Measurements from ENCODE around the gene RPS23.

Gene RPS23

DNA sequence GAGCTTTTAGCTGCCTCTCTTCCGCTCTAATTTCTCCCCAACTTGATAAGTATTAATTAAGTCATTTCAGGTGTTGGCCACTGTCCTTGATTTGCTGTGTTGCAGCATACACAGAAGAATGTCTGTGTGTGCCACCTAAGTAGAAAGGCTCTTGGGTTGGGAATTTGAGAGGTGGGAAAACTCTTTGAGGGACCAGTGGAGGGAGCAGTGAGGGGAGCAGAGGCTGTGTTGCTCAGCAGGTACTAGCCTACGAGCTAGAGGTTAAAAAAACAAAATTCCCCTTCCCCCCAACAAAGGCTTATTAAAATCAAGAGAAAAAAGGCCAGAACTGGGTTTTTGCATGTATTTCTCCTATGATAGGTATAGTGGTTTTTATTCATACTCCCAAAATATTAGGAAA, 20.9 kb downstream of the RPS23 start:
- ChIA-PET POLR2A (no interaction called here), CTCF (interaction anchor here (1.0 to 2.0 kb wide), 5 partner anchors 10 to 750 kb away, joined by 3 to 4 read pairs (median 3); no protein-coding TSS in a partner anchor)
- TF ChIP-seq, protein P1, sequence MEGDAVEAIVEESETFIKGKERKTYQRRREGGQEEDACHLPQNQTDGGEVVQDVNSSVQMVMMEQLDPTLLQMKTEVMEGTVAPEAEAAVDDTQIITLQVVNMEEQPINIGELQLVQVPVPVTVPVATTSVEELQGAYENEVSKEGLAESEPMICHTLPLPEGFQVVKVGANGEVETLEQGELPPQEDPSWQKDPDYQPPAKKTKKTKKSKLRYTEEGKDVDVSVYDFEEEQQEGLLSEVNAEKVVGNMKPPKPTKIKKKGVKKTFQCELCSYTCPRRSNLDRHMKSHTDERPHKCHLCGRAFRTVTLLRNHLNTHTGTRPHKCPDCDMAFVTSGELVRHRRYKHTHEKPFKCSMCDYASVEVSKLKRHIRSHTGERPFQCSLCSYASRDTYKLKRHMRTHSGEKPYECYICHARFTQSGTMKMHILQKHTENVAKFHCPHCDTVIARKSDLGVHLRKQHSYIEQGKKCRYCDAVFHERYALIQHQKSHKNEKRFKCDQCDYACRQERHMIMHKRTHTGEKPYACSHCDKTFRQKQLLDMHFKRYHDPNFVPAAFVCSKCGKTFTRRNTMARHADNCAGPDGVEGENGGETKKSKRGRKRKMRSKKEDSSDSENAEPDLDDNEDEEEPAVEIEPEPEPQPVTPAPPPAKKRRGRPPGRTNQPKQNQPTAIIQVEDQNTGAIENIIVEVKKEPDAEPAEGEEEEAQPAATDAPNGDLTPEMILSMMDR (IDR thresholded peaks at IDR 0.05; ENCODE audit: control extremely low read depth, extremely low read depth, low read depth, missing control alignments): no peak
- DNase-seq (ENCODE audit: extremely low spot score): no peak

DNA sequence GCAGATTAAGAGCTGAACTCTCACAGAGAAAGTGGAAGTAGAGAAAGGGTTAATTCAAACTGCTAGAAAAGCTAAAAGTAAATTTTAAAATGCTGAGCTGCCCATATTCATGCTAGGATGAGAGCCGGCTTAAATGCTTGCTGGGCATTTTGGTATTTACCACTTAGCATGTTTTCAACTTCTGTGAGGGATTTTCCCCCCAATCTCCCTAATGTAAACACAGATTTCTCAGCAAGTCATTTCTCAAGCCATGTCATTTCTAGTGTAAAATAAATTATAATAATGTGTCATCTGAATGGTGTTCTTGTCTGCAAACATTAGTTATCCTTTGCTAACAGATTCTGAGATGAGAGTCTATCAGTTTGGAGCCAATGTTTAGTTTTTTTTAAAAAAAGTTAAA, 22.3 kb downstream of the RPS23 start:
- POLR2A ChIA-PET: no interaction called here
- no peak for DNase-seq (ENCODE audit: extremely low spot score)
- CTCF ChIA-PET: interaction anchor here (1.1 to 2.0 kb wide), 8 partner anchors 9 to 830 kb away, joined by 3 to 10 read pairs (median 4); no protein-coding TSS in a partner anchor
- TF ChIP-seq, protein P1 (IDR thresholded peaks at IDR 0.05; ENCODE audit: control extremely low read depth, extremely low read depth, low read depth, missing control alignments): no peak

DNA sequence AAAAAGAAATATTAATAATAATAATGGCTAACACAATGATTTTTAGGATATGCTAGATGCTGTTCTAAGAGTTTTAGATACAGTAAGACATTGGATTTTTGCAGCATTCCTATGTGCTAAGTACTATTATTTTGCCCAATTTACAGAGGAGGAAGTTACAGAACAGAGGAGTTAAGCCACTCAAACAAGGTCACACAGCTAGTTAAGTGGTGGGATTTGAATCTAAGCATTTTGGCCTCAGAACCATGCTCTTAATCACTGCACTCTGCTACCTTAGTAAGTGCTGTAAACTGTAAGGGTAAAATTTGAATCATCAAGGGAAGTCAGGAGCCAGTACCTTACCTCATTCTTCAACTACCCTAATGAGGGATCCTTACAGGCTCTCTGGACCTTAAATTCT, 25.4 kb downstream of the RPS23 start:
- DNase-seq (ENCODE audit: extremely low spot score): no peak
- POLR2A ChIA-PET: no interaction called here
- CTCF ChIA-PET: no interaction called here
- TF ChIP-seq, protein P1 (IDR thresholded peaks at IDR 0.05; ENCODE audit: control extremely low read depth, extremely low read depth, low read depth, missing control alignments): no peak

DNA sequence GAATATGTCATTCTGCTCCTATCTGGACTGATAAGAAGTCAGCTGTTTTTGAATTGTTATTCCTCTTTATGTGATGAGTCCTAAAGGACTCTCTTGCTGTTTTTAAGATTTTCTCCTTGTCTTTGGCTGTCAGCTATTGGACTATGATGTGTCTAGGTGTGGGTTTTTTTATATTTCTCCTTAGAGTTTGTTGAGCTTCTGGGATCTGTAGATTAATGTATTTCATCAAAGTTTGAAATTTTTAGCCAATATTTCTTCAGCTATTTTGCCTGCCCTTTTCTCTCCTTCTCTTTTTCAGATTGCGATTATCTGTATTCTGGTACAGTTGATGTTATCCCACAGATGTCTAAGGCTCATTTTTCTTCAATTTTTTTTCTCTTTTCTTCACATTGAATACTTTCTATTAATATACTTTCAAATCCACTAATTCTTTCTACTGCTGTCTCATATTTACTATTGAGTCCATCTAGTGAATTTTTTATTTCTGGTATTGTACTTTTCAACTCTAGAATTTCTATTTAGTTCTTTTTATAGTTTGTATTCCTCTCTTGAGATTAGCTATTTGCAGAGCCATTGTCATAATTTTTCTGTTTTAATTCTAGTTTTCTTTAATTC, 31.1 kb downstream of the RPS23 start:
- ChIA-PET CTCF (interaction anchor here (0.7 to 1.6 kb wide), 4 partner anchors 10 to 21 kb away, joined by 3 to 5 read pairs (median 3); no protein-coding TSS in a partner anchor), POLR2A (no interaction called here)
- TF ChIP-seq, protein P1 (IDR thresholded peaks at IDR 0.05; ENCODE audit: control extremely low read depth, extremely low read depth, low read depth, missing control alignments): no peak
- DNase-seq (ENCODE audit: extremely low spot score): no peak

DNA sequence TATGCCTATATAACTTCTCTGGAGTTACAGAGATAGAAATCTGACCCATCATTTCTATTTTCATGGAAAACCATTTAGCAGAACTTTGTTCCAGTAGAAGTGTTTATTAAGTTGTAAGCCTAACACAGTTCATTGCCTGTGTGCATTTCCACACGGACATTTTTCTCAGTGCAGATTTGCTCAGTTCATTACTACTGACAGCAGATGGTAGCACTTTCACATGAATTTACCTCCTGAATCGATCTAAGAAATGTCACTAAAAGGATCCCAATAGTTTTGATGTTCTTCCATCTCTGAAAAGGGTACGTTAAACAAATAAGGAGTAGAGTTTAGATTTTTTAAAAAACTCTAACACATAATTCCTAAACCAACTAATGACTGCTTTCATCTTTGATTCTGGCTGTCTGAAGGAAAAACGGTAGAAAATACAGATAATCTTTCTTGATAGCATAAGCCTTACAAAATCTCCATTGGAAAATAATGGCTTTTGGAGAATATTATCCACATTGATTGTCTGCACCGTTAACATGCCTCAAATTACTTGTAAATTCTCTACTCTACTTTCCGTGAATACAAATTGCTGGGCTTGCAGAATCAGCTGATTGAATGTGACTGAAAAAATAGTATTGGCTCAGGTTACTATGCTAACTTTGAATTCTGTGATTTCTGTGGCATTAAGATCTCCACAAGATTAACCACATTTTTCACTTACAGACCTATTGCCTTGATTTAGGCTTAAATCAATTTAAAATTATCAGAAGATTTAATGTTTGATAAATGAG, 33.1 kb downstream of the RPS23 start:
- ChIA-PET POLR2A (no interaction called here), CTCF (no interaction called here)
- DNase-seq (ENCODE audit: extremely low spot score): no peak
- TF ChIP-seq, protein P1 (IDR thresholded peaks at IDR 0.05; ENCODE audit: control extremely low read depth, extremely low read depth, low read depth, missing control alignments): no peak

DNA sequence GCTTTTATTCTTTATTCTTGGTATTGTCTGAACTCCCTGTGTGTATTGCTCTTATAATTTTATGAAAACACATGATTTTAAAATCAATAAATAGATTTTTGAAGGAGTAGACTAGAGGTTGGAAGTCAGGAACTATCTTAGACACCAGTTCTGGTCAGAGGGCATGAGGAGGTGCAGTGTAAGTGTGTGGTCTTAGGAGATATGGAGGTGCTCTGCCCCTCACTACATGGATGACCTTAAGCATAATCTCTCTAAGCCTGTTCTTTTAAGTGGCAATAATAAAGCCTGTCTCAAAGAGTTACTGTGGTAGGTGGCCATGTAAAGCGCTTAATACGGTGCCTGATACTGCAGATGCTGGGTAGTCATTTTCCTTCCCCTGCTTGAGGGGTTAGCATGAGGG, 34.0 kb downstream of the RPS23 start:
- ChIA-PET CTCF (interaction anchor here (1.1 to 1.9 kb wide), 3 partner anchors 9 to 14 kb away, joined by 3 to 4 read pairs (median 4); no protein-coding TSS in a partner anchor), POLR2A (no interaction called here)
- DNase-seq (ENCODE audit: extremely low spot score): no peak
- TF ChIP-seq, protein P1 (IDR thresholded peaks at IDR 0.05; ENCODE audit: control extremely low read depth, extremely low read depth, low read depth, missing control alignments): no peak

Data from GM10248 (cell line).